A673 (cell line): ENCODE results near the gene MAMSTR.

Source experiments
- EZH2 ChIP-seq: fragments of 200-600 bp; sonication (generic); IDR thresholded peaks from 2 replicates; pipeline ENCODE4 v1.6.1; 2017; ENCODE audit warnings: borderline replicate concordance, low read depth, mild to moderate bottlenecking, mixed read lengths, antibody characterized with exemption, low read length; ENCODE audit not compliant: poor library complexity, severe bottlenecking
- TF ChIP-seq, protein P1 (sequence below): fragments of 300-800, 200-600 bp; sonication (generic); conservative IDR thresholded peaks from 2 replicates; pipeline ENCODE4 v1.5.1; 2017; ENCODE audit warnings: low read depth, mild to moderate bottlenecking, antibody characterized with exemption, low read length, moderate library complexity, mixed read lengths

- TF ChIP-seq, protein P1, sequence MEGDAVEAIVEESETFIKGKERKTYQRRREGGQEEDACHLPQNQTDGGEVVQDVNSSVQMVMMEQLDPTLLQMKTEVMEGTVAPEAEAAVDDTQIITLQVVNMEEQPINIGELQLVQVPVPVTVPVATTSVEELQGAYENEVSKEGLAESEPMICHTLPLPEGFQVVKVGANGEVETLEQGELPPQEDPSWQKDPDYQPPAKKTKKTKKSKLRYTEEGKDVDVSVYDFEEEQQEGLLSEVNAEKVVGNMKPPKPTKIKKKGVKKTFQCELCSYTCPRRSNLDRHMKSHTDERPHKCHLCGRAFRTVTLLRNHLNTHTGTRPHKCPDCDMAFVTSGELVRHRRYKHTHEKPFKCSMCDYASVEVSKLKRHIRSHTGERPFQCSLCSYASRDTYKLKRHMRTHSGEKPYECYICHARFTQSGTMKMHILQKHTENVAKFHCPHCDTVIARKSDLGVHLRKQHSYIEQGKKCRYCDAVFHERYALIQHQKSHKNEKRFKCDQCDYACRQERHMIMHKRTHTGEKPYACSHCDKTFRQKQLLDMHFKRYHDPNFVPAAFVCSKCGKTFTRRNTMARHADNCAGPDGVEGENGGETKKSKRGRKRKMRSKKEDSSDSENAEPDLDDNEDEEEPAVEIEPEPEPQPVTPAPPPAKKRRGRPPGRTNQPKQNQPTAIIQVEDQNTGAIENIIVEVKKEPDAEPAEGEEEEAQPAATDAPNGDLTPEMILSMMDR, result no peak
- TF ChIP-seq EZH2, result no peak
Measured at GRCh38 chr19:48713041-48713863, 6.3 kb downstream of the MAMSTR start.
